Measurements from ENCODE around the gene MYL12B.

The MYL12B gene

GRCh38 chr18:3236470-3236869 is 25.5 kb upstream of the MYL12B start:
- DNase-seq = no peak

DNA sequence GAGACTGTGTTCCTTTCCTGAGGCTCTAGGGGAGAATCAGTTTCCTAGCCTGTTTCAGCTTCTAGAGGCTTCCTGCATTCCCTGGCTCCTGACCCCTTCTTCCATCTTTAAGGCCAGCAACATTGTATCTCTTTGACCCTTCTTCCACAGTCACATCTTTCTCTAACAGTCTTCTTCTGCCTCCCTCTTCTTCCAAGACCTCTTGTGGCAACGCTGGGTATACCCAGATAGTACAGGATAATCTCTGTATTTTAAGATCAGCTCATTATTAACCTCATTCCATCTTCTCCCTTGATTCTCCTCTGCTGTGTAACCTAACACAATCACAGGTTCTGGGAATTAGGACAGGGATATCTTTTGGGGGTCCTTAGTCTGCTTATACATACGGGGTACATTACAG is 23.2 kb upstream of the MYL12B start:
- DNase-seq = no peak

- no peak for DNase-seq
These were observed 16.8 kb upstream of the MYL12B start for GRCh38 chr18:3245185-3245564.

- peak; percentile 73 to 76 for DNase-seq
These were observed 15.9 kb upstream of the MYL12B start for GRCh38 chr18:3245853-3246634.

DNA sequence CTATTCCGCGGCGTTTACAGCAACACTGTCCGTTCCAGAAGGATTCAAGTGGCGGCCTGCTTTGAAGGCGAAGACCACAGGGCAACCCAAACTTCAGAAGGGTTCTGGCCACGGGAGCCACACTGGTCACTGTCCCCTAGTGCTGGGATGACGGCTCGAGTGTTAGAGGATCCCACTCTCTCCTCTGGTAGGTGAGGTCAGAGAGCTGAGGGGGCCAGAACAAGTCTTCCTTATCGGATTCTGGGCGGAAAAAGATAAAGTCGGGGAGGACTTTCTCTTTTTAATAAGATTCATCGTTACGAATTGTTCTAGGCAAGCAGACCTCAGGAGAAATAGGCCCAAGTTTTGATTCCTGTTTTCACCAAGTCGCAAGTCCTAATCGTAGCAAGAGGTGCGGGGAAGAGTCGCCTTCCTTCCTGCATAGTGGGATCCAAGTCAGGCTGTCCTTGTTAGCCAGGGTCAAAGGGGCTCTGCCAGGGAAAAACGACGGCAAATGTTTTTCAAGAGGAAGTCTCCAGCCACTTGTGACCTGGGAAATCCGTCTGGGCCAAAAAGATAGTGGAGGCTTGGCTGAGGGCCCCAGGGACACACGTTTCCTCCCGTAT is 15.2 kb upstream of the MYL12B start:
- peak in 1 of 2 donors; percentile 8 for DNase-seq

DNA sequence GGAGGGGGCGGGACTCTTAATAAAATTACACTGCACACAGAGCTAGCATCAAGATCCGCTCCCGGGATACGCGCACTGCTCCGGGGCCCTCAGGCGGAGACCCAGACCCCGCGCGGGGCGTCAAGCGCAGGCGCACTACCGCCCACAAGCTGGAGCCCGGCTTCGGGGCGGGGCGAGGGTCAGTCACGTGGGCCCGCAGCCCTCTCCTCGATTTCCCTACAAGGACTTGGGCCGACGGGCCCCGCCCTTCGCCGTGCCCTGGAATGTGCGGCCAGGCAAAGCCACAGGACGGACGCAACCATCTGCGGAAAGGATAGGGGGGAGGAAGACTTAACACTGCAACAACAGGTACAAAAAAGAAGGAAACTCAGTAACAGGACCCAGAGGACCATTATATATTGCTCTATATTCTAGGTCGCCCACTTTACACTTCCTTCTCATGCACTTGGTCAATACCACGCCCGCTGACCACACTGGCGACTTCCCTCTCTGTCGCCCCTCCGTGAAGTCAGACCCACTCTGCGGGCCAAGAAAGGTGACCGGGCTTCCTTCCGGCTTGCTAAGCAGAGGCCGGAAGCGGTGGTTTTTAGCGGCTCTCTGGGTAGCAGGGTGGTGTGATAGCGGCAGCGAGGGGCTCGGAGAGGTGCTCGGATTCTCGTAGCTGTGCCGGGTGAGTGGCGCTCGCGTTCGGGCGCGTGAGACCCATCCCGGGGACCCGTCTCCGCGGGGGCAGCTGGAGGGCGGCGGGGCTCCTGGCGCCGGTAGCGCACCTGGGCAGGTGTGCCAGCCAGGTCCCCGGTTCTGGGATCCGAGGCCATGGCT is 14.5 kb upstream of the MYL12B start, which contains the start of gene MYL12A:
MYL12A (plus strand) TSS at position 562 of the 822 bp plus-strand sequence. CDS start 5,447 bp downstream, outside the sequence.
- peak; percentile 89 for DNase-seq

DNA sequence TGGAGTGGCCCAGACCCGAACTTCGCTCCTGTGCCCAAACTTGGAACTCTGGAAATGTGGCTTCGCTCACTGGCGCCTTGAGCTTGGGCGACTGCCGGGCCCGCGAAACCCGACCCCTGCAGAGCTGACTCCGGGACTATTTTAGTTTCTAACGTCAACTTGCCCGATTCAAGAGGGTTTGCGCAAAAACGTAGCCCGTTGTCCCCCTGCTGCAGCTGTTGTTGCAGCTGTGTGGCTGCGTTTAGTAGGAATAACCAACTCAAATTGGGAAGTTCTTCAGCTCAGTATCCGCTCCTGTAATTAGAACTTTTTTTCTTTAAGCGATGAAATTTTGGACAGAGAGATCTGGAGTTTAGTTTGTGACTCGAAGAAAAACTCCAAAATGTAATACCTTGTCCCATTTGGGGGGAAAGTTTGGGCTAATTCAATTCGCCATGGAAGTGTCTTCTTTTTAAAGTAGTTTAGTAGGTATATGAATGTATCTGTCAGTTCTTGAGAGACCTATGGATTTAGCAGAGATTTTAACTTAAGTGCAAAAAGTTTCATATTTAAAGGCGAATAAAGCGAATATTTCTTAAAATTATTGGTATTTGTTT is 13.8 kb upstream of the MYL12B start:
- DNase-seq = peak; percentile 25 to 37

DNA sequence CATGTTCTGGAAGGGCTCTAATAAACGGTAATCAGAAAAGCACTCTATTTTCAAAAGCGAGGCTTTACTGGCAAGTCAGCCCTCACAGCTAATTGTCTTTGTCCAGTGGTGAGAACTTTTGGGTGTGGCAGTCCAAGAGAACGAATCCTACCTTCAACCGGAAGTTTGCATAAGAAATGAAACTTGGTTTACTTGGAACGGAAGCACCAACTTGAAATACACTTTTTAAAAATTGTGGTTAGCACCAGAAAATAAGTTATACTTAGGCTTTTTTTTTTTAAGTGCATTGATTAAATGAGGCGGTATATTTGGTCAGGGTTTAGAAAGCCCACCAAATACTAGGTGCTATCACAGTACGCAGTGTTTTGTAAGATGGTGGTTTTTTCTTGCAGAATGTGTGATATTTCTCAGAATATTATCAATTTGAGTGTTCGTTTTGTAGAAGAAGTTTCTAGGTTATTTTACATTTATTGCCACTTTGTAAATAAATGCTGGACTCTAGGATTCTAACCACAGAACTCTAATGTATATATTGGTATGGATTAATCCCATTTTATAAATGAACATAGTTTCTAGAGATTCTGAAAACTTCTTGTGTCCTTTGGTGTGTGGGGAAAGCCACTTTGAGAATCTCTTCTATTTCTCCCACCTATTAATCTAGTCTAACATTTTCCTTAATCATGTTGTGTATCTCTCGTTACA is 13.1 kb upstream of the MYL12B start:
- peak in 1 of 2 donors; percentile 14 for DNase-seq

- no peak for DNase-seq
These were observed 11.5 kb upstream of the MYL12B start for GRCh38 chr18:3250237-3251107.

- no peak for DNase-seq
These were observed 10.5 kb upstream of the MYL12B start for GRCh38 chr18:3251249-3251962.

GRCh38 chr18:3251963-3252277 is 10.0 kb upstream of the MYL12B start:
- no peak for DNase-seq

DNA sequence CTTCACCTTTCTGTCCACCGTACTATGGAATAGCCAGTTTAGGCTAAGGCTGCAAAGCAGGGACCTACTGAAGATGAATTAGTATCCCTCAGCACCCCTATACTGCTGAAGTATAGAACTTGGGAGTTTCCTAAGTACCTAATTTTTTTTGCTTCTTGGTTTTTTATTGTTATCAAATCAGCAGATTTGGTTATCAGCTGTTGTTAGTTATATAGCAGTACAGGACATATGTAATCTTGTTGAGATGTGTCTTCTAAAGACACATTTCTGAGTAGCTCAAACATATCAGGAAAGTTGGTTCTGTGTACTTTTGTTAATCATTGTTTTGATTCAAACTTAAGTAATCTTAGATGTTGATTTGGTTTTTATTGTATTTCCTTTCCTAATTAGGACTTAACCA is 9.1 kb upstream of the MYL12B start:
- DNase-seq = no peak

DNA sequence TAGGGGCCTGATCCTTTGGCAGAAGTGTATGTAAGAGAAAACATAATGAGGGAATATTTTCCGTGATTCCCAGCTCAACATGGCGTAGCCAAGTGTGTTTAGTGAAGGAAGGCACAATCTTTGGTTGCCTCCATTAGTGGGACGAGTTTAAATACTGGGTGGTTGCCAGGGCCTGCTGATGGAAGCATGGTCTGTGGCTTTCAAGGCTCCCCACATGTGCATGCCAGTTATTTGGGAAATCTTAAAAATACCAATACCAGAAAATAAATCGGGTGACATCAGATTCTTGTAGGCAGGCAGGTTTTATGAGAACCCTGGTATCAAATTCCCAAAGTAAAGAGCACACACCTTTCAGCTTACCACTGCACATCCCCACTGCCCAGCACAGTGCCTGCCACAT is 7.2 kb upstream of the MYL12B start:
- no peak for DNase-seq

DNA sequence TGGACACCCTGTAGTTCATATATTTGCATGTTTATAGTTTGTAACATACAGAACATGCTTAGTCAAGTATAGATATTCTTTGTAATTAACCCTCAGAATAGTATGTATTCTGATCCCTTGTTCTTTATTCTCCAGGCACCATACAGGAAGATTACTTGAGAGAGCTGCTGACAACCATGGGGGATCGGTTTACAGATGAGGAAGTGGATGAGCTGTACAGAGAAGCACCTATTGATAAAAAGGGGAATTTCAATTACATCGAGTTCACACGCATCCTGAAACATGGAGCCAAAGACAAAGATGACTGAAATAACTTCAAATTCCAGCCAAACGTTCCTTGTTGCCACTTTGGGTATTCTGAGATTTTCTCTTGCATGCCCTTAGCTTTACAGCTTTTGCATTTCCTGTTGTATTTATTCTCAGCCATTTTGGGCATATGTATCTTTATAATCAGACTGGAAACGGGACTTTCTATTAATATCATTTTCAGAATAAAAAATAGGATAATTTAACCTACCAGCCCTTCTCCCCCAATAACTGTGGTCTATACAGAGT is 6.2 kb upstream of the MYL12B start:
- DNase-seq = no peak

DNA sequence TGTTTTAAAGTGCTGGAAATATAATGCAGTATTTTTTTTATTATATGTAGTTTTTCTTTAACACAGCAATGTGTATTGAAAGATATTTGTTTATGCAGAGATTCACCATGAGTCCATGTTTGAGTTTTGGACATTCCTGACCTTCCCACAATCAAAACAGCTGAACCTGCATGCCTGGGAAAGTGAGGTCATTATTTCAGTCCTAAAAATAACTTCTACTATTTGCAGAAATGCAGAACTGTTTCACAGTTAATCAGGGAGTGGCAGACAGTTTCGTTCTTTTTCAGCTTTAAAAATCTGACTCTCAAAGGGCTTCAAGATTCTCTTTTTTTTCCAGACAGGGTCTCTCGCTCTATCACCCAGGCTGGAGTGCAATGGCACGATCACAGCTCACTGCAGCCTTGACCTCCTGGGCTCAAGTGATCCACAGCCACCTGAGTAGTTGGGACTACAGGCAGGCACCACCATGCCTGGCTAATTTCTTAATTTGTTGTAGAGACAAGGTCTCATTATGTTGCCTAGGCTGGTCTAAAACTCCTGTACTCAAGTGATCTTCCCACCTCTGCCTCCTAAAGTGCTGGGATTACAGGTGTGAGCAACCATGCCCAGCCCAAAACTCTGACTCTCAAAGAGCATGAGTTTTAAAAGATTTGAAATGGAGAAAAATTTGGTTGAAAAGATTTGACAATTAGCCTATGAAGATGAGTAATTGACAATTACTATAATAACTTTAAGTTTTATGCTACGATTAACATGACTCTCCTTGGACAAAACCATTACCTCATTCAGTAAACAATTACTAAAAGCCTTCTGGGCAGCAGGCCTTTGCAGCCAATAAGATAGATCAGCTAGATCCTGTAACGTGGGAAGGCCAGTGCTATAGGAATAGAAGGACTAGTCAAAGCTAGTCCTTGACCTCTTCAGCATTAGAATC is 5.0 kb upstream of the MYL12B start:
- no peak for DNase-seq

GRCh38 chr18:3257627-3258120 is 4.3 kb upstream of the MYL12B start:
- DNase-seq = no peak

GRCh38 chr18:3260995-3261372 is 949 bp upstream of the MYL12B start:
- DNase-seq = no peak

DNA sequence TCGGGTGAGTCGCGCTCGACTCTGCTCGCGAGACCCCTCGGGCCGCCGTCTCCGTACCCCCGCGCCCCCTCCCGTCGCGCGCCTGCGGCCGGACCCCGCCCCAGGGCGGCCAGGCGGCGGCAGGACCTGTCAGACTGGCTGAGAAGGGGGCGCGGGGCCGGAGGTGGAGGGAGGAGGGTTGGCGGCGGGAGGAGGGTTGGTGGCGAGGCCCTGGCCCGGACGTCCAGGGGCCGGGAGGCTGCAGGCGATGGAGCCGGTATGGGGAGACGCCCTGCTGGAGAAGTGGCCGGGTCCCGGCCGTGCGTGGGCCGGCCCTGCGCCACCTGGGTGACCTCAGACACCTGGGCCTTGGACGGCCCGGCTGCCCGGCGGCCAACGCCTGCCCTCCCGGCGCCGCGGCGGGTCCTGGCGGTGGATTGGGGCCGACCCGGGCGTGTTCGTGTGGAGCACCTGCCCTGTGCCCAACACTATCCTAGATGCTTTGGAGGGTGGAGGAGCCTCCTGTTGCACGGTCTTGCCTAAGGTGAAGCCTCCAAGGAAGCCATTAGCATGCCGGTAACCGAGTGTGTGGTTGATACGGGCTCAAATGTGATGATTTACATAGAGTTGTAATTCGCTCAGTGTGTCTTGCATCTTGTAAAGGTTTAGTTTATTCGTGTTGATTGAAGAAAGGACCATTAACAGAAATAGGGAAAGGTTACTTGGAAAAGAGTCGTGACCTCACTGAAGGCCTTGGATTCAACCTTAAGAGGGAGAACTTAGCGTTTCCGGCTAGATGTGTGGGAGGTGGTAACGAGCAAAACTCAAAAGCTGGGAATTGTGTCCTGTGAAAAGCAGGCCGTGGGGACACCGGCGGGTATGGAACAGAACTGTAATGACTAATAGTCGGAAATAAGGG is 550 bp downstream of the MYL12B start:
- DNase-seq = peak; percentile 16 to 33

All from activated CD4-positive, alpha-beta T cell treated with anti-CD3 and anti-CD28 coated beads for 4 hours (primary cell).